HepG2 (cell line): ENCODE results near the gene ALK. TPM values are rescaled to one million over a fixed set of nuclear protein-coding genes. Genes with fewer than 3 reads are reported as not detected.

Experiments
- ATAC-seq: fragments of 200-7000 bp; cut with Tn5 transposase; 3 replicates; pipeline ENCODE4 v1.9.1; 2020; ENCODE audit warnings: mild to moderate bottlenecking, moderate library complexity
- BruUV-seq: library from RNA; stranded (reverse); fragments of 400-500 nt; replicated peaks from 2 replicates; lab custom pipeline; 2021; lab: Mats Ljungman, UMichigan
- CTCF ChIA-PET: fragments of 300-600 bp; formaldehyde crosslinking; extraction: SDS; loops from one replicate; lab custom pipeline; 2021; ENCODE audit warnings: low total read pairs, inconsistent platforms, low intra/inter-chr PET ratio; lab: Yijun Ruan, JAX
- POLR2A ChIA-PET: fragments of 350-600 bp; sonication (Branson Sonifier 250); formaldehyde crosslinking; loops from one replicate; lab custom pipeline; 2020; ENCODE audit warnings: antibody characterized with exemption, inconsistent platforms; lab: Yijun Ruan, JAX
- DNase-seq: peaks from one replicate; pipeline ENCODE4 v3.0.0-alpha.2; 2015; ENCODE audit warnings: low spot score
- FAIRE-seq: peaks from 3 replicates; lab custom pipeline; 2011; peaks lifted over from hg19 to GRCh38; lab: Jason Lieb, UNC
- H2AFZ ChIP-seq: one replicate; pipeline ENCODE4 v1.6.1; 2011; ENCODE audit warnings: low read length, inconsistent platforms
- H3K27ac ChIP-seq: fragments of 300-600 bp; 3 replicates; pipeline ENCODE4 v1.8.0; 2011; ENCODE audit warnings: mixed run types, mild to moderate bottlenecking, mixed read lengths, low read length, inconsistent platforms; ENCODE audit not compliant: insufficient read depth; ENCODE audit errors: extremely low read length
- H3K27me3 ChIP-seq, 2 experiments: fragments of 200-600 bp in 1 of 2; 2 replicates in 1 of 2; 3 replicates in 1 of 2; pipeline versions ENCODE4 v1.6.0 to v1.8.0; 2011; ENCODE audit warnings: low read length in 2 of 2, mild to moderate bottlenecking in 2 of 2, moderate library complexity in 2 of 2, inconsistent platforms in 1 of 2; ENCODE audit not compliant: insufficient read depth in 2 of 2, control insufficient read depth in 1 of 2
- H3K36me3 ChIP-seq, 2 experiments: fragments of 200-600 bp in 1 of 2; replicated peaks in 1 of 2; 2 replicates in 1 of 2; 3 replicates in 1 of 2; pipeline versions ENCODE4 v1.5.1 to v1.8.0; 2011; ENCODE audit warnings: low read length in 2 of 2, inconsistent platforms in 1 of 2; ENCODE audit not compliant: insufficient read depth in 2 of 2, control insufficient read depth in 1 of 2
- H3K4me1 ChIP-seq: 2 replicates; pipeline ENCODE4 v1.5.1; 2012; ENCODE audit warnings: low read length, inconsistent platforms; ENCODE audit not compliant: insufficient read depth
- H3K4me2 ChIP-seq: 2 replicates; pipeline ENCODE4 v1.6.0; 2011; ENCODE audit warnings: low read depth, low read length, inconsistent platforms
- H3K4me3 ChIP-seq, 3 experiments: fragments of 200-600 bp in 1 of 3; sonication (generic), shearing (Covaris generic) in 1 of 3; replicated peaks in 1 of 3; 2 replicates each; pipeline ENCODE4 v1.5.1; 2011 to 2016; ENCODE audit warnings: low read length in 3 of 3, inconsistent platforms in 2 of 3, low read depth in 2 of 3, mild to moderate bottlenecking in 2 of 3, control low read depth in 1 of 3, mixed read lengths in 1 of 3; ENCODE audit not compliant: insufficient read depth in 1 of 3
- H3K79me2 ChIP-seq: one replicate; pipeline ENCODE4 v1.6.1; 2011; ENCODE audit warnings: low read length, inconsistent platforms; ENCODE audit not compliant: insufficient read depth
- H3K9ac ChIP-seq: 2 replicates; pipeline ENCODE4 v1.6.0; 2011; ENCODE audit warnings: mild to moderate bottlenecking, low read depth, low read length, inconsistent platforms; ENCODE audit not compliant: insufficient read depth
- H3K9me3 ChIP-seq: 2 replicates; pipeline ENCODE4 v1.5.1; 2012; ENCODE audit warnings: mild to moderate bottlenecking, low read length
- H4K20me1 ChIP-seq: 2 replicates; pipeline ENCODE4 v1.6.0; 2011; ENCODE audit warnings: inconsistent platforms, mild to moderate bottlenecking, low read length, moderate library complexity; ENCODE audit not compliant: insufficient read depth
- ETS1 ChIP-seq: sonication (generic); formaldehyde crosslinking; IDR thresholded peaks from 2 replicates; pipeline ENCODE4 v1.4.0; 2020; ENCODE audit warnings: missing genetic modification reagents
- HINFP ChIP-seq: sonication (generic); formaldehyde crosslinking; IDR thresholded peaks from 2 replicates; pipeline ENCODE4 v1.4.0; 2020; ENCODE audit warnings: low read depth, mild to moderate bottlenecking, missing genetic modification reagents
- MBD4 ChIP-seq: IDR thresholded peaks from 2 replicates; pipeline ENCODE4 v1.6.1; 2012; ENCODE audit warnings: low read length, inconsistent platforms, borderline replicate concordance
- MXI1 ChIP-seq: IDR thresholded peaks from 3 replicates; pipeline ENCODE4 v1.6.1; 2012; ENCODE audit warnings: low read depth, low read length, inconsistent platforms, borderline replicate concordance
- NFE2L2 ChIP-seq: fragments of 150-350 bp; IDR thresholded peaks from 2 replicates; pipeline ENCODE4 v1.6.1; 2014; ENCODE audit warnings: low read length
- RARA ChIP-seq: IDR thresholded peaks from 2 replicates; pipeline ENCODE4 v1.6.1; 2016; ENCODE audit warnings: missing genetic modification reagents, missing compliant biosample characterization
- SOX13 ChIP-seq, 3 experiments: fragments of 450-650 bp in 1 of 3; sonication (generic) in 1 of 3; formaldehyde crosslinking in 1 of 3; IDR thresholded peaks in 2 of 3; conservative IDR thresholded peaks in 1 of 3; 2 replicates each; pipeline versions ENCODE4 v1.5.0 to v1.6.1; 2016 to 2020; ENCODE audit warnings: antibody characterized with exemption in 1 of 3, mild to moderate bottlenecking in 1 of 3, missing compliant biosample characterization in 1 of 3, missing genetic modification reagents in 1 of 3, moderate library complexity in 1 of 3
- ZNF354B ChIP-seq: sonication (generic); formaldehyde crosslinking; IDR thresholded peaks from 2 replicates; pipeline ENCODE4 v1.8.0; 2022; ENCODE audit warnings: mild to moderate bottlenecking, missing genetic modification reagents
- ZNF501 ChIP-seq: sonication (generic); formaldehyde crosslinking; IDR thresholded peaks from 2 replicates; pipeline ENCODE4 v1.5.1; 2020; ENCODE audit warnings: mild to moderate bottlenecking, moderate library complexity, missing genetic modification reagents
- ZNF747 ChIP-seq: sonication (generic); formaldehyde crosslinking; IDR thresholded peaks from 2 replicates; pipeline ENCODE4 v1.8.1; 2023; ENCODE audit warnings: missing genetic modification reagents, mild to moderate bottlenecking, borderline replicate concordance
- WGBS: methylation state at CpG from one replicate; pipeline ENCODE4 v1.1.6; 2017; ENCODE audit warnings: low lambda C conversion rate; 5-methylcytosine and 5-hydroxymethylcytosine counted together
- in situ Hi-C: cut with HindIII; loops from 2 replicates; pipeline ENCODE4 v1.10.0; 2017; ENCODE audit warnings: low pct_unique_long_range_greater_than_20kb; ENCODE audit not compliant: extremely low pct_ligation_motif_present
- intact Hi-C: fragments of 100-400 bp; cut with micrococcal nuclease; formaldehyde crosslinking; loops from one replicate; pipeline ENCODE4 v1.10.0; 2022; ENCODE audit not compliant: unreplicated experiment
- polyA plus RNA-seq, 8 experiments: library from polyadenylated mRNA; depleted of rRNA in 3 of 8; stranded (reverse) in 7 of 8; unstranded in 1 of 8; fragments of >200 nt; fragmentation: Illumina TruSeq in 4 of 8; extraction: Trizol in 4 of 8; gene quantifications; 2 replicates each; pipeline versions ENCODE4 v1.2.1 to v1.2.3, GENCODE V29; 2011 to 2016; ENCODE audit warnings: low read depth in 4 of 8, missing spikeins in 1 of 8, mixed read lengths in 1 of 8; ENCODE audit not compliant: insufficient read depth in 1 of 8
- total RNA-seq, 5 experiments: library from RNA; depleted of rRNA; stranded (reverse); fragments of >200 nt; fragmentation: Illumina TruSeq; extraction: Trizol; gene quantifications; 2 replicates each; pipeline ENCODE4 v1.2.3, GENCODE V29; 2016; ENCODE audit warnings: low read depth in 1 of 5

Gene ALK
- total and polyA plus RNA-seq, 2 of the 13 experiments (the other 11 are each of a cell fraction or from before 2014, with no cell fraction given), result not detected

GRCh38 chr2:29218071-29218470 is 703.3 kb downstream of the ALK start:
- Histone ChIP-seq H3K27me3 (peaks cover 0 to 23% of the 10 kb centered on the region in 2 experiments; a peak in 3 of 5 replicates), H3K4me3 (no peak overlapping the region), H3K9me3 (no peaks in the 10 kb centered on the region), H3K4me2 (no peak overlapping the region), H4K20me1 (no peaks in the 10 kb centered on the region), H3K27ac (no peak overlapping the region), H3K4me1 (no peaks in the 10 kb centered on the region), H3K9ac (no peak overlapping the region), H3K79me2 (no peaks in the 10 kb centered on the region), H3K36me3 (no peaks in the 10 kb centered on the region; a peak in 1 of 5 replicates), H2AFZ (no peak overlapping the region)
- ChIA-PET POLR2A (no interaction called here), CTCF (no interaction called here)
- 8% methylated on average over 6 of the region's 6 CpGs for WGBS
- ATAC-seq (no peak), DNase-seq (no peak), FAIRE-seq (no peak)
- TF ChIP-seq ZNF354B (CRISPR knock-in tag), result no peak
- TF ChIP-seq ZNF747 (CRISPR knock-in tag), result no peak
- TF ChIP-seq SOX13 (IDR thresholded peaks at IDR 0.05), result no peak
- no peak for TF ChIP-seq SOX13 (CRISPR knock-in tag; conservative IDR thresholded peaks at IDR 0.05 in 1 of 2, IDR thresholded peaks at IDR 0.05 in 1 of 2)
- TF ChIP-seq ZNF501 (CRISPR knock-in tag), result no peak
- TF ChIP-seq NFE2L2, result no peak
- TF ChIP-seq MBD4, result no peak
- no peak for TF ChIP-seq HINFP (CRISPR knock-in tag)
- no peak for TF ChIP-seq MXI1
- TF ChIP-seq ETS1, result no peak
- no peak for TF ChIP-seq RARA (CRISPR knock-in tag)
- no TSS peak for BruUV-seq
- in situ Hi-C loops (loop anchor here (10.0 kb wide), 2 partner anchors 627 to 857 kb away; no protein-coding TSS in a partner anchor), intact Hi-C loops (no loop called here)
